GM18519 (cell line): ENCODE measurements around the gene KCNH6.

Experiments
- ATAC-seq: cut with Tn5 transposase; IDR thresholded peaks from one replicate; pipeline ENCODE4 v1.9.1; 2021; ENCODE audit warnings: mild to moderate bottlenecking, moderate library complexity; ENCODE audit not compliant: unreplicated experiment, low FRiP score

The KCNH6 gene

GRCh38 chr17:63529711-63530556 is 6.8 kb downstream of the KCNH6 start:
- ATAC-seq, result no peak

DNA sequence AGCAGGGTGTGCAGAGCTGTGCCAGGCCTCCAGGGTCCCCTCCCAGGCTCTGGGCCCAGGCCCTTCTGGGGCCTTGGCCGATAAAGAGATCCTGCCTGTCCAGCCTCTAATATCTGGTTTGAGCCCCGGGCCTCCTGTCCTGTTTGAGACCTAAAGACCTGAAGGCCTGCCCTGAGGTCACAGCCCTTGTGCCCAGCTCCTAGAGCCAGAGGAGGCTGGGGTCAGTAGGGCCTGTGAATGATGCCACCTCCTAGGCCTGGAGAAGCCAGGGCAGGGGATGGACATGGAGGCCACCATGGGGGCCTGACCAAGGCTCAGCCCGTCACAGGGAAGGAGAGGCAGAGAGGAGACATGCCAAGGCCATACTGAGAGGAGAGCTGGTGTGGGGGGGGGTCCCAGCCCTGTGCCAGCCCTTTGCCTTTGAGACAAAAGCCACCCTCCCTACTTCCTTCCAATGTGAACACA is 7.4 kb downstream of the KCNH6 start:
- ATAC-seq, result no peak

DNA sequence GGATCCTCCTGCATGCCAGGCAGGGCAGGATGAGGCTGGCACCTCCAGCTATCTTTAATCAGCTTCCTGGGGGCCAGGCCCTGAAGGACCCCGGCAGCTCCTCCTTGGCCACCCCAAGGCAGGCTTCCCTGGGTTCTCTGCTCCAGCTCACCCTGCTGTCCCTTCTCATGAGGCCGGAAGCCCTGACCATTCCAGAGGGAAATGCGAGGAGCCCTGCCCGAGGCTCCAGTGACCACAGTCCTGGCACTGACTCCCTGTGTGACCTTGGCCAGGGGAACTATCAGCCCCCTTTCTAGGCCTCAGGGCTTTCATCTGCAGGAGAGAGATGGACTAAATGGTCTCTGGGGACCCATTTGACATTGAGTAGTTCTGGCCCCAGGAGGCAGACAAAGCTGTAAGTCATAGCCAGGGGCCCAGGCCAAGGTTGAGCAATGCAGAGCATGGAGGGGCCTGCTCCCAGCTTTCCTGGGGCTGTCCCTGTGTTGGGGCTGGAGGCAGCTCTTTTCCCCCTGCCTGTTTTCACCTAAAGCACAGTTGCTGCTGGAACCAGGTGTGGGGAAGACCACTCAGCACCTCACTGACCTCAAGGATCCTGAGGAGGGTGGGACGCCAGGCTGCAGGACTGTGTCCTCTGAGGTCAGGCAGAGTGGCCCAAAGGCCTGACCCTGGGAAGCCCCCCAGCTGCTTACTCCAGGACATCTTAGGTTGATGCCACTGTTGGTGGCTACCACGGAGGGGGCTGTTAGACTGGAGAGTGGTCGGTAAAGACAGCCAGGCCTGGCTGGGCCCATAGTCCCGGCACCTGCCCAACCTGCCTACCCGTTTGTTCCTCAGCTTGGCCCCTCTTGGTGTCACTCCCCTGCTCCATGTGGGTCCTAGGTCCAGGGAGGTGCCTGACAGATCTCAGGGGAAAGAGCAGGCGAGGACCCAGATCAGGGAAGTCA is 8.1 kb downstream of the KCNH6 start:
- no peak for ATAC-seq

- no peak for ATAC-seq
Observed at GRCh38 chr17:63533433-63534077, 10.4 kb downstream of the KCNH6 start.

- no peak for ATAC-seq
Observed at GRCh38 chr17:63534078-63534570, 11.0 kb downstream of the KCNH6 start.

- ATAC-seq, result no peak
Observed at GRCh38 chr17:63534816-63535455, 11.8 kb downstream of the KCNH6 start.

GRCh38 chr17:63535640-63536039 is 12.5 kb downstream of the KCNH6 start:
- no peak for ATAC-seq

GRCh38 chr17:63537001-63537400 is 13.8 kb downstream of the KCNH6 start:
- ATAC-seq, result no peak

GRCh38 chr17:63537991-63538692 is 15.0 kb downstream of the KCNH6 start:
- ATAC-seq, result no peak

DNA sequence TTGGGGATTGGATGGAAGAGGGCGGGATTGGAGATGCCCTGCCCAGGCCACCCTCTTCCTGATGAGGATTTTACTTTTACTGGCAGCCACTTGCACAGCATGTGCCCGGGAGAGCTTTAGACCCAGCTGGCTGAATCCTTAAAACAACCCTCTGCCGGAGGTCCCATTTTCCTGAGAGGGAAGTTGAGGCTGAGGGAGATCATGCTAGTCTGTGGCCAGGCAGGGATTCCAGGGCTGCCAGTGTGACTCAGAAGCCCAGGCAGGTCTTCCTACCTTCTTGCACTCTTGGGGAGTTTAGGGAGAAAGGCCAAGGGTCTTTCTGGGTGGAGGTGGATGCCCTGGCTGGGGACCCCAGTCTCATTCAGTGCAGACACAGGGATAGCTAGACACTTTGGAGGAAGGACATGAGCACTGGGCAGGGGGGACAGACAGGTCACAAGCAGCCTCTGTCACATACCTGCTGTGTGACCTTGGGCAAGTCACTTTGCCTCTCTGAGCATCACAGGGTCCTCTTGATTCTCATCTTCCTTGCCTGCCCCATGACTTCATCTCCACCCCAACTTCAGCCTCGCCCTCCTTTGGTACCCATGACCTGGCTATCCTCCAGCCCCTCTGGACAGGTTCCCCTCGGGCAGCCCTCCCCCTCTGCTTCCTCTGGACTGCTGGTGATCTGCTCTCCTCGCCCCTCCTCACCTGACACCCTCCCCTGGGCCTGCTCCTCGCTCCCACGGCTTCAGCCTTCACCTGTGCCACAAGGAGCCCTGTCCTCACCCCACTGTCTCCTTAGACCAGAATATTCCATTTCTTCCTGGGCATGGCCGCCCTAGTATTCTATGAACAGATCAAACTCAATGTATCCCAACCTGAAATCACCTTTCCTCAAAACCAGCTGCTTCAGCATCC is 15.8 kb downstream of the KCNH6 start:
- no peak for ATAC-seq

DNA sequence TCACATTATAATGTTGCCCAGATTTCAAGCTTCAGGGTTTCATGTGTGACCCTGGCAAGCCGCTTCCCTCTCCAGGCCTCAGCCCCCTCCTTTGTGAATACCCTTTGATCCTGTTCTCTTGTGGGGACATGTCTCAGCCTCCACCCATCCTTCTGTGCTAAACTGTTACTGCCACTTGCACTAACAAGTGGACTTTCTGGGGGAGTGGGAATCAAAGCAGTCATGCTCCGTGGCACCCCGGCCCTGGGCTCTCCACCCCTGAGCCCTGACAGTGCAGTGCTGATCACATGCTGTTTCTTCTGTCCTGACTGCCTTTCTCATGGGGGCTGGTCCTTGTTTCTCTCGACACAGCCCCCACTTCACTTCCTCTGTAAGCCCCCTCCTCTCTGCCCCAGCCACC is 17.4 kb downstream of the KCNH6 start:
- ATAC-seq, result no peak

GRCh38 chr17:63542218-63542545 is 19.0 kb downstream of the KCNH6 start:
- ATAC-seq, result no peak

DNA sequence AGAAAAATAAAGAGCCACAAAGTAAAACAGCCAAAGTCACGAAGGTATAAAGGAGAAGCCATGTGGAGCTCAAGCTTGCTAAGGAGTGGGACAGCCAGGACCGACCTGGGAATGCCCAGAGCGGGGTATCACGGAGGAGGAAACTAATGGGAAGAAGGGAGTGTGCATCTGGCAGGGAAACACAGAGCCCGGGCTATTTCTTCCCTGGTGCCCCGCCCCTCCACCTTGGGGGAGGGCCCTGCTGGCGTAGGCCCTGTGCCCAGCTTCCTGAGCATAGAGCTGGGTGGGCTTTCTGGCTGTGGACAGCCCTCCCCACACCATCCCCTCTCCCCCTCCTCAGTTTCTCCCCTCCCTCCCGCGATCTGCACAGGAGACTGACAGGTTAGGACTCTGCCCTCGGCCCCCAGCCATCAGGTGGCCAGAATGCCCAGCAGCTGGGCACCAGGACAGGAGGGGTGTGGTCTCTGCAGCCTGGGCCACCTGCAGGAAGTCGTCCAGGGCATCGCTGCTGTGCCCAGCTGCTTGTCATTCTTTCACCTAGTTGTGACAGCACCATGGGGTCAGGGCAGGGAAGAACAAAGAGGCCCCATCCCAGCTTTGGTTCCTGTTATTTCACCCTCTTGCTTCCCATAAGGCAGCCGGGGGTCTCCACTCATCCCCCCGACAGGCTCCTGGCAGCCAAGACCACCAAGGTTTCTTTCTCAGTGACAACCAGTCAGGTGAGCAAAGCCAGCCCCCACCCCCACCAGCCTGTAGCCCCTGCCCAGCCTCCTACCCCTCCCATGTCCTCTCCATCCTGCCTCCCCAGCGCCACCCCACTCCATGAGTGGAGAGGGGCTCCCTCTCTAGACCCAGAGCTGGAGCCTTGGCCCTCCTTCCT is 20.0 kb downstream of the KCNH6 start:
- no peak for ATAC-seq

GRCh38 chr17:63543822-63544420 is 20.8 kb downstream of the KCNH6 start:
- no peak for ATAC-seq

DNA sequence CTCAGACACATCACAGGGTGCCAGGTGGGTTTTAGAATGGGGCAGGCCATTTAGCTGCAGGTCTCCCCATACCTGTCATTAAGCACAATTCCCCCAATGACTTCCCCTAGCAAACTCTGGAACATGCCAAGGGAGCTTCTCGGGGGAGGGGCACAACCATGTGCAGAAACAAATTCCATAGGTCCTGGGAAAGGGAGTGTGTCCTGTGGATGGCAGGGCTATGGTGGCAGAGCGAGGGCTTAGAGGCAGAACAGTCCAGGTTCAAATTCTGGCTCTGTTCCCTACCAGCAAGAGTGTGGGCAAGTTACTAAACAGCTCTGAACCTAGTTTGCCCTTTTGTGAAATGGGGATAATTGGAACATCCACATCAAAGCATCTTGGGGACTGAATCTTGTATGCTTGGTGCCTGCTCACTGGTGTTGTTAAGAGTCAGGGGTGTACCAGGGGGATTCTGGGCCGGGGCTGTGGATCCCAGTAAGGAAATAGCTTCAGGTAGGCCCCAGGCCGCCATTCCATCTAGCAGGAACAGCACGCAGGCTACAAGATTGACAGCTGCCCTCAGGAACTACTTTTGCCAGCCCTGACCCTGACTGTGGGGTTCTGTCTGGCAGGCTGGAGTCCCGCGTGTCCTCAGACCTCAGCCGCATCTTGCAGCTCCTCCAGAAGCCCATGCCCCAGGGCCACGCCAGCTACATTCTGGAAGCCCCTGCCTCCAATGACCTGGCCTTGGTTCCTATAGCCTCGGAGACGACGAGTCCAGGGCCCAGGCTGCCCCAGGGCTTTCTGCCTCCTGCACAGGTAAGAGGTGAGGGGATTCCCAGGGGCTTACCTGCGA is 21.5 kb downstream of the KCNH6 start:
- no peak for ATAC-seq

DNA sequence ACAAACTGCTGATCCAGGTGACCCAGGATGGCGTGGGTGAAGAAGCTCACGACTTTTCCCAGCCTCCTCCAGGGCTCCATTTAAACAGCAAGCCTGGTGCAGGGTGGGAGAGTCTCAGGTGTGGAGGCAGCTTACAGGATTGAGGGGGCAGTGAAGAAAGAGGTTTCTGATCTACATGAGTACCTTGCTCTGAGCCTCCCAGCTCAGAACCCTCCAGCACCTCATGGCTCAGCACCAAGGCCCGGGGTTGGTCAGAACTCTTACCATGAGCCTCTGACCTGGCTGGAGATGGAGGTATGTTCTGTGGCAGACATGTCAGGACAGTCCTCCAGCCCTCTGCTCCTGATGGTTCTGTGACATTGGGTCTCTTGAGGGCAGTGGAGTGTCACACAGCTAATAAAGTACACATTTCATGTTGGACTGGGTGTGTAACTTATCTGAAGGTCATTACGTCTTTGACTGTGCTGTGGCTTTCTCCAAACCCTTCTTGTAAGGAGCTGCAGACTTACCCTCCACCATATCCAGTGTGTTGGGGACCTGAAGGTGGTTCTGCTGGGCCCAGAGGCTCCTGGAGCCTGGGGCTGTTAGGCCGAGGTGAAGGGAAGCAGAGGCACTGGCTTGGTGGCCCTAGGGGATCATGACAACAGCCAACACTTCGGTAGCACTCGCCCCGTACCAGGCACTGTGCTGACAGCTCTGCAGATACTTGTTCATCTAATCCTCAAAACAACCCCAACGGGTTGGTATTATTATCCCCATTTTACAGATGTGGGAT is 23.3 kb downstream of the KCNH6 start:
- ATAC-seq, result no peak
